ENCODE measurements around the gene SERAC1.

- TF ChIP-seq, protein P1, sequence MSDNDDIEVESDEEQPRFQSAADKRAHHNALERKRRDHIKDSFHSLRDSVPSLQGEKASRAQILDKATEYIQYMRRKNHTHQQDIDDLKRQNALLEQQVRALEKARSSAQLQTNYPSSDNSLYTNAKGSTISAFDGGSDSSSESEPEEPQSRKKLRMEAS (IDR thresholded peaks at IDR 0.05; ENCODE audit: low read depth), result no peak
- TF ChIP-seq CTCF (IDR thresholded peaks at IDR 0.05) (no peak), RAD21 (IDR thresholded peaks at IDR 0.05; ENCODE audit: low read length) (no peak), YY1 (IDR thresholded peaks at IDR 0.05; ENCODE audit: low read depth) (no peak), ELF1 (IDR thresholded peaks at IDR 0.05) (no peak), FOXM1 (IDR thresholded peaks at IDR 0.05; ENCODE audit: low read depth) (no peak), EP300 (IDR thresholded peaks at IDR 0.05; ENCODE audit: borderline replicate concordance in 1 of 2, low read depth in 1 of 2, low read length in 1 of 2) (no peak), RCOR1 (IDR thresholded peaks at IDR 0.05; ENCODE audit: low read length) (no peak), CHD2 (IDR thresholded peaks at IDR 0.05; ENCODE audit: low read length, partially characterized antibody) (no peak), TAF1 (IDR thresholded peaks at IDR 0.05; ENCODE audit: borderline replicate concordance, low read depth, low read length) (no peak)
Measured at GRCh38 chr6:158161566-158162254, 6.4 kb downstream of the SERAC1 start.

All from SK-N-SH (cell line).